Measurements from ENCODE around the gene ERC2.

DNA sequence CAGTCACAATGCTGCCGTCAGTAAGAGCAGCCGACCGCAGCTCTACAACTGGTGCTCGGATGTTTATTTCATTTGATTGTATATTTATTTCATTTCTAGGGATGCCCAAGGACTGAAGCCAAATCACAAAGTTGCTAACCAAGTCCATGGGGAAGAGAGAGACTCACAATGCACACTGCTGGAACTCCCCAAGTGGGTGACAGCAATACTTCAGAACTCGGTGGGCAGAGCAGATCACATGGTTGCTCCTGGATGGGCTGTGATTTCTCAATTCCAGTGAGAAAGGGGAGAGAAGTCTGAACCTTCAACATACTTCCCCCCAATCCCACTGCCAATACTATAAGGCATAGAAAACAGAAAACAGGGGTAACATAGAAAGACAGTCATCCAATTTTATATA is 715.4 kb downstream of the ERC2 start:
- TF ChIP-seq POLR2A (IDR thresholded peaks at IDR 0.05) (no peak), EP300 (IDR thresholded peaks at IDR 0.05) (no peak)
- TF ChIP-seq, protein P1, sequence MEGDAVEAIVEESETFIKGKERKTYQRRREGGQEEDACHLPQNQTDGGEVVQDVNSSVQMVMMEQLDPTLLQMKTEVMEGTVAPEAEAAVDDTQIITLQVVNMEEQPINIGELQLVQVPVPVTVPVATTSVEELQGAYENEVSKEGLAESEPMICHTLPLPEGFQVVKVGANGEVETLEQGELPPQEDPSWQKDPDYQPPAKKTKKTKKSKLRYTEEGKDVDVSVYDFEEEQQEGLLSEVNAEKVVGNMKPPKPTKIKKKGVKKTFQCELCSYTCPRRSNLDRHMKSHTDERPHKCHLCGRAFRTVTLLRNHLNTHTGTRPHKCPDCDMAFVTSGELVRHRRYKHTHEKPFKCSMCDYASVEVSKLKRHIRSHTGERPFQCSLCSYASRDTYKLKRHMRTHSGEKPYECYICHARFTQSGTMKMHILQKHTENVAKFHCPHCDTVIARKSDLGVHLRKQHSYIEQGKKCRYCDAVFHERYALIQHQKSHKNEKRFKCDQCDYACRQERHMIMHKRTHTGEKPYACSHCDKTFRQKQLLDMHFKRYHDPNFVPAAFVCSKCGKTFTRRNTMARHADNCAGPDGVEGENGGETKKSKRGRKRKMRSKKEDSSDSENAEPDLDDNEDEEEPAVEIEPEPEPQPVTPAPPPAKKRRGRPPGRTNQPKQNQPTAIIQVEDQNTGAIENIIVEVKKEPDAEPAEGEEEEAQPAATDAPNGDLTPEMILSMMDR (IDR thresholded peaks at IDR 0.05): no peak

Data from ovary (tissue), 3 donors.